AG04450 (cell line): ENCODE results near the gene MRLN. TPM values are rescaled to one million over a fixed set of nuclear protein-coding genes. Genes with fewer than 3 reads are reported as not detected.

ENCODE experiments used
- CTCF ChIA-PET: fragments of 300-600, 350-600 bp; formaldehyde crosslinking; extraction: SDS; loops from one replicate; lab custom pipeline; 2022; ENCODE audit warnings: antibody characterized with exemption, inconsistent platforms; lab: Charles Lee
- POLR2A ChIA-PET: fragments of 350-600 bp; formaldehyde crosslinking; extraction: SDS; loops from one replicate; lab custom pipeline; 2021; ENCODE audit warnings: antibody characterized with exemption, inconsistent platforms; lab: Yijun Ruan, JAX
- DNase-seq: peaks from one replicate; pipeline ENCODE4 v3.0.0-alpha.2; 2011; ENCODE audit warnings: low read depth, low spot score
- H3K27ac ChIP-seq: one replicate; pipeline ENCODE4 v1.5.1; 2012; ENCODE audit warnings: low read depth, low read length, control low read depth
- H3K27me3 ChIP-seq: one replicate; pipeline ENCODE4 v1.6.0; 2012; ENCODE audit warnings: low read length; ENCODE audit not compliant: control insufficient read depth, insufficient read depth
- H3K4me3 ChIP-seq: 2 replicates; pipeline ENCODE4 v1.5.1; 2011; ENCODE audit warnings: mild to moderate bottlenecking, low read depth, low read length, control low read depth
- H3K9me3 ChIP-seq: 2 replicates; pipeline ENCODE4 v1.5.1; 2012; ENCODE audit warnings: low read length; ENCODE audit not compliant: control insufficient read depth, insufficient read depth
- polyA plus RNA-seq: library from polyadenylated mRNA; depleted of rRNA; stranded (reverse); fragments of >200 nt; gene quantifications from 2 replicates; pipeline ENCODE4 v1.2.3, GENCODE V29; 2011
- TF ChIP-seq, protein P1 (sequence below): IDR thresholded peaks from 2 replicates; pipeline ENCODE4 v1.5.1; 2011; ENCODE audit warnings: low read depth, low read length, control low read depth, inconsistent platforms

The MRLN gene
- polyA plus RNA-seq, 1 experiment, result not detected

DNA sequence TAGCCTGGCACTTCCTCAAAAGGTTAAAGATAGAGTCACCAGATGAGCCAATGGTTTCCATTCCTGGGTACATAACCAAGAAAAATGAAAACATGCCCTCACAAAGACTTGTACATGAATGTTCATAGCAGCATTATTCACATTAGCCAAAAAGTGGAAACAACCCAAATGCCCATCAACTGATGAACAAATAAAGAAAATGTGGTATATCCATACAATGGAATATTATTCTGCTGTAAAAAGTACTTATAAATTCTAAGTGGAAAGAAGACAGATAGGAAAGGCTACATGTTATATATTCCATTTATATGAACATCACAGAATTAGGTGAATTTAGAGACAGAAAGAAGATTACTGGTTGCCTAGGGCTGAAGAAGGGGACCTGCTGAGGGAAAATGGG, 32.9 kb downstream of the MRLN start:
- no peak for DNase-seq
- no peak overlapping the region for H3K4me3 ChIP-seq
- TF ChIP-seq, protein P1, sequence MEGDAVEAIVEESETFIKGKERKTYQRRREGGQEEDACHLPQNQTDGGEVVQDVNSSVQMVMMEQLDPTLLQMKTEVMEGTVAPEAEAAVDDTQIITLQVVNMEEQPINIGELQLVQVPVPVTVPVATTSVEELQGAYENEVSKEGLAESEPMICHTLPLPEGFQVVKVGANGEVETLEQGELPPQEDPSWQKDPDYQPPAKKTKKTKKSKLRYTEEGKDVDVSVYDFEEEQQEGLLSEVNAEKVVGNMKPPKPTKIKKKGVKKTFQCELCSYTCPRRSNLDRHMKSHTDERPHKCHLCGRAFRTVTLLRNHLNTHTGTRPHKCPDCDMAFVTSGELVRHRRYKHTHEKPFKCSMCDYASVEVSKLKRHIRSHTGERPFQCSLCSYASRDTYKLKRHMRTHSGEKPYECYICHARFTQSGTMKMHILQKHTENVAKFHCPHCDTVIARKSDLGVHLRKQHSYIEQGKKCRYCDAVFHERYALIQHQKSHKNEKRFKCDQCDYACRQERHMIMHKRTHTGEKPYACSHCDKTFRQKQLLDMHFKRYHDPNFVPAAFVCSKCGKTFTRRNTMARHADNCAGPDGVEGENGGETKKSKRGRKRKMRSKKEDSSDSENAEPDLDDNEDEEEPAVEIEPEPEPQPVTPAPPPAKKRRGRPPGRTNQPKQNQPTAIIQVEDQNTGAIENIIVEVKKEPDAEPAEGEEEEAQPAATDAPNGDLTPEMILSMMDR, result no peak
- ChIA-PET POLR2A (no interaction called here), CTCF (interaction anchor here (1.5 kb wide), 1 partner anchor 111 kb away, joined by 4 read pairs; no protein-coding TSS in a partner anchor)
- H3K27me3 ChIP-seq, result no peaks in the 10 kb centered on the region
- no peaks in the 10 kb centered on the region for H3K9me3 ChIP-seq
- H3K27ac ChIP-seq, result no peak overlapping the region

DNA sequence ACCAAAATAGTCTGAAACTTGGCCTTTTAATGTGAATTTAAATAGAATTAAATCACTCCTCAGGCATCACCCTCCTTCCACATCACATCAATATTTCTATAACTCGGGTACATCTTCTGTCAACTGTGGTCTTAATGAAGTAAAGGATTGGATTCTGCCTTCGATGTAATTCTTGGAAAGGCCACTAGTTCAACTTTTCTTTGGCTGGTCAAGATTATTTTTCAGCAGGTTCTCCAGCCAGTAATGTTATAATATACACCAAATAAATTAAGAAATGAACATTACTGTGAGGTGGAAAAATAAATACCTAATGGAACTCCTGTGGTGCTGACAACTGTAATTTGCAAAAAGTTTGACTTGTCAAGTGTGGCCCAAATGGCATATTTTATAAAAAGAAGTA, 33.9 kb downstream of the MRLN start:
- Histone ChIP-seq H3K9me3 (no peaks in the 10 kb centered on the region), H3K4me3 (no peak overlapping the region), H3K27ac (no peak overlapping the region), H3K27me3 (no peaks in the 10 kb centered on the region)
- TF ChIP-seq, protein P1, result 0 out of 2 replicates have a peak, but pooled peaks have one; percentile 10
- ChIA-PET POLR2A (no interaction called here), CTCF (no interaction called here)
- DNase-seq, result no peak

DNA sequence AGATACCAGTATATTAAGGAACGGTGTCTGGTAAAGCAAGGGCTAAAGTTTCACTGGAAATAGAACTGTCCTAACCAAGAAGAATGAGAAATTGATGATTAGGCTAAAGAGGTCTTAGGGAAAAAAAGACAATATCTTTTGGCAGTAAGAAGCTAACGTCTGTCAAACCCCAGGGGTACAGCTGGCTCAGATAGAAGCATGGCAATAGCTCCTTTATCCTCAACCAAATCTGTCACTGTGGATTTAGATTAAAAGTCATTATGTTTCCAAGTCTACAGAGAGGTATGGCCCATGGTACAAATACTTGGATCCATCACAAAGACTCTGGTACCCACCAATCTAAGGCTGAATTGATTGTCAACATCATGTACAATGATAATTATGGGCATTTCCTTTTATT, 35.0 kb downstream of the MRLN start:
- TF ChIP-seq, protein P1, result no peak
- Histone ChIP-seq H3K4me3 (no peak overlapping the region), H3K27ac (no peak overlapping the region), H3K9me3 (no peaks in the 10 kb centered on the region), H3K27me3 (no peaks in the 10 kb centered on the region)
- CTCF ChIA-PET, result no interaction called here
- POLR2A ChIA-PET, result no interaction called here
- DNase-seq, result no peak

DNA sequence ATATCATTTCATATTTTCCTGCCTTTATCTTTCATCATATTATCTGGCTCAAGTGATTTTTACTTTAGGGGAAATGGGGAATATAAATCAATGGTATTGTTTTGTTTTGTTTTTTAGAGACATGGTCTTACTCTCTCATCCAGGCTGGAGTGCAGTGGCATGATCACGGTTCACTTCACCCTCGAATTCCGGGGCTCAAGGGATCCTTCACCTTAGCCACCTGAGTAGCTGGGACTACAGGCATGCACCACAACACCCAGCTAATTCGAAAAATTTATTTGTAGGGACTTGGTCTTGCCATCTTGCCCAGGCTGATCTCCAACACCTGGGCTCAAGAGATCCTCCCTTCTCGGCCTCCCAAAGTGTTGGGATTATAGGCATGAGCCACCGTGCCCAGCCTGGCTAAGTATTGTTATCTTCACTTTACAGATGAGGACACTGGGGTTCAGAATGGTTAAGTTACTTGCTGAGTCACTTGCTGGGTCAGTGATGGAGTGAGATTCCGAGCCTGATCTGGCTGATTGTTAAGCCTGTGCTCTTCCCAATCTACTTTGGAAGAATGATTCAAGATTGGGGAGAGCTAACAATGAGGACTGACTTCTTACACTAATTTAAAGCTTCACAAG, 39.9 kb downstream of the MRLN start:
- Histone ChIP-seq H3K4me3 (no peak overlapping the region), H3K27ac (no peak overlapping the region), H3K9me3 (no peaks in the 10 kb centered on the region; the same call in 1 of the 2 replicates), H3K27me3 (peaks cover 33% of the 10 kb centered on the region)
- ChIA-PET POLR2A (no interaction called here), CTCF (interaction anchor here (0.9 kb wide), 1 partner anchor 88 kb away, joined by 3 read pairs; no protein-coding TSS in a partner anchor)
- TF ChIP-seq, protein P1, result no peak
- no peak for DNase-seq

DNA sequence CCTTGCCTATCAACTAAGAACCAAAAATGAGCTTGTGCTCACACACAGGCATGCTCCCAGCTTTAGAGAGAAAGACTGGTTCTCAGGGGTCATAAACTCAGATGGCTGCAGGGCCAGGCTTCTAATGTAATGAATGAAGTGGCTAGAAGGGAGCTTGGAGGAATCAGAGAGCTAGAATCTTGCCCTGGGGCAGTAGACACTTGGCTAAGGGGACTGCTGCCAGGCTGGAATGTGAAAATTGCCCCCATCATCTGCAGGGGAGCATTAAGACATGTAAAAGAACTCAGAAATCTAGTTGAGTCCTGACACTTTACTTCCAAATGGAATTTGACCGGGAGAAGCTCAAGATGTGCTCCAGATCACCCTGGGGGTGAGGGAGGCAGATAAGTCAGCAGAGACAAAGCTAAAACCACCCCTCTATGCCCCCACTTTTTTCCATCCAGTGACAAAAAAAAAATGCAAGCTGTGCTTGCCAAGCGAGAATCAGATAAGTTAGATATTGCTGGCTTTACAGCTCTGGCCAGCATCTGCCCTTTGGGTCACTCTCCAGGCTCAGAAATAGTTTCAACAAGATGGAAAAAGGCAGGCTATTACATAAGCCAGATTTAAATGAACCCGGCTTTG, 41.3 kb downstream of the MRLN start:
- no peak for DNase-seq
- Histone ChIP-seq H3K27ac (no peak overlapping the region), H3K4me3 (no peak overlapping the region), H3K9me3 (no peaks in the 10 kb centered on the region; the same call in 1 of the 2 replicates), H3K27me3 (peaks cover 41% of the 10 kb centered on the region)
- ChIA-PET CTCF (interaction anchor here (1.0 kb wide), 2 partner anchors 119 to 196 kb away, joined by 3 read pairs; no protein-coding TSS in a partner anchor), POLR2A (interaction anchor here (0.7 kb wide), 1 partner anchor 997 kb away, joined by 5 read pairs; no protein-coding TSS in a partner anchor)
- TF ChIP-seq, protein P1, result no peak
